CD4-positive, alpha-beta T cell treated with Interleukin-15 for 4 hours (primary cell): ENCODE data around the gene ZBTB7C.
"Not testable (repeated sequence)": the region's sequence is repeated elsewhere in the genome, so short reads cannot be mapped to it uniquely, and the experiment has no call there.

Source experiments
- DNase-seq: peaks from one replicate; pipeline ENCODE4 v3.0.0-alpha.2; 2020; ENCODE audit warnings: low spot score

ZBTB7C gene

DNA sequence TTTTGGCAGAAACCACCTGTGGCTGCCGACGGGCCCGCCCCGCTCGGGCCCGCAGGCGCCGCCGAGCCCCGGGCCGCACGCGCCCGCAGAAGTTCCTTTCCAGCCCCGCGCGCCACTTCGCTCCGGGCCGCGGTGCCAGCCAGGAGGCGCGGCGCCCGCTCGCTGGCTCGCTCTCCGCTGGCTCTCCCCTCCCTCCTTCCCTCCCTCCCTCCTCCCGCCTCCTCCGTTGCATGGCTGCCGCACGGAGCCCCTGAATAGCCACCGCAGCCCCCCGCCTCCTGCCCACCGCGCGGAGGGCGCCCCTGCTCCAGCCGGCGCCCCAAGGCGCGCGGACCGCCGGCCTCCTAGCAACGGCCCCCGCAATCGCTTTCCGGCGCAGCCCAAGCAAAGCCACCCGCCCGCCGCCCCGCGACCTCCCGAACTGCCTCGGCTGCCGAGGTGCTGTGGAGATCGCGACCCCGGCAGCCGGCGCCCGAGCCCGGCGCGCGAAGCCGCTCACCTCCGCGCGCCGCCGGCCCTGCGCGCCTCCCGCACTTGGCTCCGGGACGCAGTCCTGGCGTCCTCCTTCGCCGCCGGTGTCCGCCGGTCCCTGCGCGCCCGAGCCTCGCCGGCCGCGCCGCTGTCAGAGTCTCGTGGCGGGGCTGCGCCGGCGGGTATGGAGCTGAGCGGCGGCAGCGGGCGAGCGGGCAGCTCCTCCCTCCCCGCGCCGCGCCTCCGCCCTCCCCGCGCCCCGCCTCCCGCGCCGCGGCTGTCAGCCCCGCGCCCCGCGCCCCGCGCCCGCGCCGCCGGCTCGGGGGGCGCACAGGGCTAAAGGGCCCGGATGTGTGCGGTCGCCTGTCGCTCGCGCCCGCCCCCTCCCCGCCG, at the start of gene ZBTB7C:
TSS of gene ZBTB7C (minus strand) at position 657 of the 864 bp plus-strand sequence.
- DNase-seq = no peak

- DNase-seq = no peak
Measured at GRCh38 chr18:48456838-48457237, 47.7 kb upstream of the ZBTB7C start.

- DNase-seq = peak; percentile 56
Measured at GRCh38 chr18:48455555-48456478, 46.6 kb upstream of the ZBTB7C start.

GRCh38 chr18:48454261-48454757, 45.1 kb upstream of the ZBTB7C start:
- no peak for DNase-seq

DNA sequence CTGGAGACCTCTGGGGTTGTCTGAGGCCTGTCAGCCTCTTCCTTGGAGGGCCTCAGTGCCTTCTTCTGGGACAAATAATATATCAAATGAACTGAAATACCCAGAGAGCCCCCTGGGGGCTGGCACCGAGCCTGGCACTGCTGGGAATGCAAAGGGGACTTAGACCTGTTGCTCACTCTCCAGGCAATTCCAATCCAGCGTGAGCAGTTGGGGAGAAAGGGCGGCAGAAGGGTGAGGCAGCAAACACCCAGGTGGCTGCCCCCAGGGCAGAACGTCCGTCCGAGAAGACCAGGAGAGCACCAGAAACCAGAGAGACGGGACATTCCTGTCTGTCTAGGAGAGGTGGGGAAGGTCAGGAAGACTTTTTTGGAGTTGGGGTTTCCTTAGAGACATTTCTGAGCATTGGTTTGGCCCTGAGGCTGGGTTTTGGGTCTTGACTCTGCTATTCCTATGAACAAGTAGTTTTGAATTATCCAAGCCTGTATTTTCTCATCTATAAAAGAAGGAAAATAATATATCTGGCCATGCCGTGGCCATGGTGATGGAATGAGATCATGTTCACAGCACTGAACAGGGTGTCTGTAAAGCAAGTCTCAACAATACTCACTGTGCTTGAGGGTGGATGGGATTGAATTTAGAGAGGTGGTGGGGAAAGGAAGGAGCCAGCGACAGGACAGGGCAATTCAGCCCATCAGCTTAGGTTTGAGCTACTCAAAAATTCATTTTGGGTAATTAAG, 44.3 kb upstream of the ZBTB7C start:
- no peak for DNase-seq

- no peak for DNase-seq
Measured at GRCh38 chr18:48452861-48453323, 43.7 kb upstream of the ZBTB7C start.

- DNase-seq = no peak
Measured at GRCh38 chr18:48450685-48451084, 41.5 kb upstream of the ZBTB7C start.

DNA sequence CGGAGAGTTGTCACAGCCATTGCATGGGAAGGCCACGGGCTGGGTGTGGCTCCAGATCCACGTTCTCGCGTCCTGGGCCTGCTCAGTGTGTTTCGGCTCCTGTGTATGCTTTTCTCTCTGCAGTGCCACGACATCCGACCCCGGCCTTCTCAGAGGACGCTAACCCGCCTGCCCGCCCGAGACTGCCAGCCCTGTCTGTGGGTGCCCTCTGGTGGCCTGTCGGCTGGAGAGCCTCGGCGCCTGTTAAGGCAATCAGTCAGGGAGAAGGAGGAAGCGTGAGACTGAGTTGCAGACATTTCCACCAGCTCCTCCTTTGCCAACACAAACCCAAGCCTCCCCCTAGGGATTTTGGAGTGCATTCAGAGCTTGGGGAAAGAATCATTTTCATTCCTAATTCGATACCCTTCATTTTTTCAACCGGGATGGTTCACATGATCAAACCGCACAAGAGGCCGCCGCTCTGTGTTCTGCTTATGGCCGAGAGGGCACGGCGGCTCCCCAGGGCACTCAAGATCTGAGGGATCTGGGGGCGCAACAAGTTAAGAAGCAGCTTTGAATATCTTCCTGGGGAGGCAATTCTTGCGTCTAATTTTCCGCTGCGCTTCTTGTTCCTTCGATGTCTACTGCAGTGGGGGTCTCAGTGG, 37.5 kb upstream of the ZBTB7C start:
- DNase-seq = peak; percentile 58

DNA sequence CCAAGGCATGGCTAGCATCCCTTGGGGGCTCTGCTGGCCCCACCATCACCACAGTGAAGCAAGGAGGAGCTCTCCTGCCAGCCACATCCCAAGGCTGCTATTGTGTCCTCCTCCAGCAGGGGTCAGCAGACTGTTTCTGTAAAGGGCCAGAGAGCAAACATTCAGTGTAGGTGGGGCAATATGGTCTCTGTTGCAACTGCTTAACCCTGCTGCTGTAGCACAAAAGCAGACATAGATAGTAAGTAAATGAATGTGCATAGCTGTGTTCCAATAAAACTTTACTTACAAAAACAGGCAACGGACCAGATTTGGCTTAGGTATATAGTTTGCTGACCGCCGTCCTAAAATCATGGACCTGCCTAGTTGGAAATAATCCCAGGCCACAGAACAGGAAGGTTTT, 36.4 kb upstream of the ZBTB7C start:
- DNase-seq = peak; percentile 71

- DNase-seq = no peak
Measured at GRCh38 chr18:48442761-48443160, 33.6 kb upstream of the ZBTB7C start.

GRCh38 chr18:48441405-48441881, 32.3 kb upstream of the ZBTB7C start:
- no peak for DNase-seq

- DNase-seq = no peak
Measured at GRCh38 chr18:48440924-48441323, 31.7 kb upstream of the ZBTB7C start.

DNA sequence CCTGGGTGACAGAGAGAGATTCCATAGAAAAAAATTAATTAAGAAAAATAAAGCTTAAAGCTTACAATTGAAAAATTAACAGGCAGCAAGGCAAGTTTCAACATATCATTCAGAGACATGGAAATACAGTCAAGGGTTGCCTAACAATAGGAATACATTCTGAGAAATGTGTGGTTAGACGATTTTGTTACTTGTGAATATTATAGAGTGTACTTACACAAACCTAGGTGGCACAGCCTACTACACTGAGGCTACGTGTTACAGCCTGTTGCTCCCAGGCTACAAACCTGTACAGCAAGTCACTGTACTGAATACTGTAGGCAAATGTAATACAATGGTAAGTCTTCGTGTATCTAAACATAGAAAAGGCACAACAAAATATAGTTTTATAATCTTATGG, 27.7 kb upstream of the ZBTB7C start:
- DNase-seq = no peak

- DNase-seq = not testable (repeated sequence)
Measured at GRCh38 chr18:48434382-48434781, 25.2 kb upstream of the ZBTB7C start.

- DNase-seq = no peak
Measured at GRCh38 chr18:48433541-48433940, 24.4 kb upstream of the ZBTB7C start.

GRCh38 chr18:48430150-48430549, 21.0 kb upstream of the ZBTB7C start:
- DNase-seq = no peak

DNA sequence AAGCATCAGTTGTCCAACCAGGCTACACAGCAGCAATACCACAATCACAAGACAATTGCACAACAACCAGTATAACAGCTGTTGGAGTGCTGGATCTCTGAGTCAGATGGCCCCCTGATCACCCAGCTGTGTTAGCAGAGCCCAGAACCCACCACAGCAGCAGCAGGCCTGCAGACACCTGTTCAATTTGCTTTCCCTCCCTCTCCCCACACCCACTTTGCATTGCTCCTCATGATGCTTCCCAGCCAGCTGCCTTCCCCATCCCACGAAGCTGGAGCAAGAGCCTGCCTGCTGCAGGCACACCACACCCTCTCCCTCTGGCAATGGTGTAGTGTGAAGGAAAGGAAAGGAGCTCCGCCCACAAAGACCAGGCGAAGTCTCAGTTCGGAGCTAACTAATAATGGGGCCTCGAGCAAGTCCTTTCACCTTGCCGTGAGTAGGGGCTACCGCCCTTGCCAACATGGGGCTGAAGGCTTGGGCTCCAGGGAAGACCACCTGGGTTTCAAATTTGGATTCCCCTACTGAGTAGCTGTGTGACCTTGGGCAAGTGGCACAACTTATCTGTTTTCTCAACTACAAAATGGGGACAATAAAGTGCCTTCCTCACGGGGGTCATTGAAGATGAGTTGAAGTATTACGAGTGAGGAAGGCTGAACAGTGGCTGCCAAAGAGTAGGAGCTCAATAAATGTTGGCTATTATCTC, 19.4 kb upstream of the ZBTB7C start:
- DNase-seq = no peak

DNA sequence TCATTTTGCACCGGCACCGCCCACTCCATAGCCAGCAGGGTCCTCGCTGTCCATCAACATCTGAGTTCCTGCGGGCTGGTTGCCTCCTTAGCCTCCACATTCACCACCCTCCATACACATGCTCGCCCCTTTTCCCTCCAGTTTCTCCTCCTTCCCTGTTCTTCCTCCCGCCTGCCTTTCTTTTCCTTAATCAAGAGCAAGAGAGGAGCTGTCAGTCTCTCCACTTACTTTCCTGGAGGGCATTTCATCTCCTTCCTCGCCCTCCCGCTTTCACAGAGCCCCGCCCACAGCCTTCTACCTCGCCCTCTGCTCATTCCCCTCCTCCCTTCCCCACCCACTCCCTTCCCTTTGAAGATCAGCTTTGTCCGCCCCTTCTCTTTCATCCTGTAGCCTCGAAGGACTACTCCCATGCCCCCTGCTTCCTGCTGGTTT, 13.8 kb upstream of the ZBTB7C start:
- DNase-seq = no peak

- no peak for DNase-seq
Measured at GRCh38 chr18:48419277-48420022, 10.3 kb upstream of the ZBTB7C start.
